Endothelial cell of umbilical vein (primary cell): Measurements from ENCODE around the gene EPS15. TPM values are rescaled to one million over a fixed set of nuclear protein-coding genes. Genes with fewer than 3 reads are reported as not detected.

Source experiments
- BruUV-seq: library from RNA; stranded (reverse); fragments of 400-500 nt; replicated peaks from 2 replicates; lab custom pipeline; 2021; lab: Mats Ljungman, UMichigan
- CTCF ChIA-PET: fragments of 300-600, 350-600 bp; sonication (Branson Sonifier 250); formaldehyde crosslinking; loops from one replicate; lab custom pipeline; 2021; ENCODE audit warnings: antibody characterized with exemption, inconsistent platforms; lab: Charles Lee
- POLR2A ChIA-PET: fragments of 300-600, 350-600 bp; sonication (Branson Sonifier 250); formaldehyde crosslinking; loops from one replicate; lab custom pipeline; 2021; ENCODE audit warnings: antibody characterized with exemption, inconsistent platforms; lab: Charles Lee
- DNase-seq: peaks from one replicate; pipeline ENCODE4 v3.0.0-alpha.2; 2011; ENCODE audit warnings: low read depth, low spot score
- FAIRE-seq: peaks from 2 replicates; lab custom pipeline; 2011; peaks lifted over from hg19 to GRCh38; lab: Jason Lieb, UNC
- H2AFZ ChIP-seq: 2 replicates; pipeline ENCODE4 v1.6.0; 2012; ENCODE audit warnings: low read depth, low read length, control low read depth, inconsistent platforms
- H3K27ac ChIP-seq: 2 replicates; pipeline ENCODE4 v1.5.1; 2011; ENCODE audit warnings: low read depth, mild to moderate bottlenecking, control low read depth, low read length, moderate library complexity; ENCODE audit not compliant: insufficient read depth
- H3K27me3 ChIP-seq, 2 experiments: 2 replicates each; pipeline versions ENCODE4 v1.6.0 to v1.6.1; 2011; ENCODE audit warnings: low read length in 2 of 2, mixed read lengths in 1 of 2; ENCODE audit not compliant: control insufficient read depth in 2 of 2, insufficient read depth in 2 of 2
- H3K36me3 ChIP-seq, 2 experiments: 2 replicates in 1 of 2; 3 replicates in 1 of 2; pipeline ENCODE4 v1.5.1; 2011; ENCODE audit warnings: low read length in 2 of 2, mild to moderate bottlenecking in 1 of 2, moderate library complexity in 1 of 2; ENCODE audit not compliant: control insufficient read depth in 2 of 2, insufficient read depth in 2 of 2; ENCODE audit errors: extremely low read depth in 1 of 2
- H3K4me1 ChIP-seq: 3 replicates; pipeline ENCODE4 v1.5.1; 2011; ENCODE audit warnings: mild to moderate bottlenecking, low read length; ENCODE audit not compliant: control insufficient read depth, insufficient read depth; ENCODE audit errors: extremely low read depth
- H3K4me2 ChIP-seq: 2 replicates; pipeline ENCODE4 v1.6.1; 2011; ENCODE audit warnings: low read length, control low read depth, mixed read lengths; ENCODE audit not compliant: insufficient read depth
- H3K4me3 ChIP-seq, 3 experiments: fragments of 200-600 bp in 1 of 3; sonication (generic), shearing (Covaris generic) in 1 of 3; replicated peaks in 1 of 3; 2 replicates each; pipeline ENCODE4 v1.5.1; 2011 to 2016; ENCODE audit warnings: control low read depth in 3 of 3, low read length in 3 of 3, mild to moderate bottlenecking in 2 of 3, inconsistent platforms in 1 of 3, low read depth in 1 of 3, moderate library complexity in 1 of 3; ENCODE audit not compliant: insufficient read depth in 1 of 3
- H3K79me2 ChIP-seq: 2 replicates; pipeline ENCODE4 v1.6.0; 2012; ENCODE audit warnings: low read length, inconsistent platforms; ENCODE audit not compliant: control insufficient read depth, insufficient read depth
- H3K9ac ChIP-seq: replicated peaks from 2 replicates; pipeline ENCODE3; 2011; ENCODE audit warnings: low read length, control low read depth; ENCODE audit not compliant: insufficient read depth; ENCODE audit errors: extremely low read depth
- H3K9me1 ChIP-seq: replicated peaks from 3 replicates; pipeline ENCODE4 v1.6.0; 2011; ENCODE audit warnings: mild to moderate bottlenecking, low read length; ENCODE audit not compliant: control insufficient read depth, insufficient read depth; ENCODE audit errors: extremely low read depth
- H3K9me3 ChIP-seq: replicated peaks from 2 replicates; pipeline ENCODE4 v1.5.1; 2012; ENCODE audit warnings: low read length, inconsistent platforms; ENCODE audit not compliant: control insufficient read depth, insufficient read depth
- H4K20me1 ChIP-seq: replicated peaks from 2 replicates; pipeline ENCODE3; 2011; ENCODE audit warnings: mild to moderate bottlenecking, low read length; ENCODE audit not compliant: control insufficient read depth, insufficient read depth; ENCODE audit errors: extremely low read depth
- EZH2 ChIP-seq: IDR thresholded peaks from 2 replicates; pipeline ENCODE4 v1.6.1; 2012; ENCODE audit warnings: borderline replicate concordance, low read depth, mild to moderate bottlenecking, moderate library complexity, low read length, inconsistent platforms; ENCODE audit not compliant: severe bottlenecking
- FOS ChIP-seq: IDR thresholded peaks from 2 replicates; pipeline ENCODE4 v1.6.1; 2011; ENCODE audit warnings: mild to moderate bottlenecking, low read length, moderate library complexity, borderline replicate concordance; ENCODE audit not compliant: insufficient read depth
- GATA2 ChIP-seq: IDR thresholded peaks from 2 replicates; pipeline ENCODE4 v1.7.0; 2011; ENCODE audit warnings: low read depth, mild to moderate bottlenecking, moderate library complexity, mixed read lengths, low read length; ENCODE audit not compliant: insufficient read length, insufficient read depth
- JUN ChIP-seq: IDR thresholded peaks from 2 replicates; pipeline ENCODE4 v1.6.1; 2011; ENCODE audit warnings: borderline replicate concordance, low read depth; ENCODE audit not compliant: insufficient read length, insufficient read depth
- MYC ChIP-seq: IDR thresholded peaks from one replicate; pipeline ENCODE4 v1.6.1; 2011; ENCODE audit warnings: mild to moderate bottlenecking, low read depth, low read length
- POLR2A ChIP-seq: IDR thresholded peaks from 2 replicates; pipeline ENCODE4 v1.6.1; 2012; ENCODE audit warnings: low read depth, mild to moderate bottlenecking, control low read depth, low read length
- POLR2AphosphoS5 ChIP-seq: IDR thresholded peaks from 2 replicates; pipeline ENCODE4 v1.6.1; 2012; ENCODE audit warnings: low read depth, mild to moderate bottlenecking, control low read depth, low read length, moderate library complexity; ENCODE audit not compliant: insufficient read depth
- dilution Hi-C: fragments of 300-500 bp; cut with MboI; formaldehyde crosslinking; loops from one replicate; pipeline ENCODE4 v1.15.0; 2019; ENCODE audit warnings: low sequenced_read_pairs; ENCODE audit not compliant: extremely low pct_ligation_motif_present
- intact Hi-C: fragments of 100-400 bp; cut with micrococcal nuclease; formaldehyde crosslinking; loops from one replicate; pipeline ENCODE4 v1.10.0; 2022
- polyA plus RNA-seq, 4 experiments: library from polyadenylated mRNA; depleted of rRNA in 3 of 4; stranded (reverse) in 3 of 4; unstranded in 1 of 4; fragments of >200 nt; gene quantifications; 2 replicates each; pipeline versions ENCODE4 v1.2.1 to v1.2.3, GENCODE V29; 2011 to 2012; ENCODE audit warnings: missing spikeins in 1 of 4
- total RNA-seq: library from RNA; stranded (reverse); gene quantifications from 2 replicates; pipeline ENCODE4 v1.2.3, GENCODE V29; 2021
- TF ChIP-seq, protein P1 (sequence below), 2 donors: IDR thresholded peaks; 1 replicate in 1 of 2; 2 replicates in 1 of 2; pipeline ENCODE4 v1.5.1; 2011; ENCODE audit warnings: low read length in 2 of 2, mild to moderate bottlenecking in 2 of 2, moderate library complexity in 2 of 2, control low read depth in 1 of 2, inconsistent platforms in 1 of 2, low read depth in 1 of 2; ENCODE audit not compliant: insufficient read depth in 1 of 2; ENCODE audit errors: extremely low read depth in 1 of 2
- TF ChIP-seq, protein P2 (sequence below): IDR thresholded peaks from 2 replicates; pipeline ENCODE4 v1.6.1; 2011; ENCODE audit not compliant: insufficient read depth, insufficient read length

Gene EPS15
- total and polyA plus RNA-seq, 2 donors (not counting 3 experiments of a cell fraction or from before 2014, with no cell fraction given): 15.4 to 44.8 TPM

DNA sequence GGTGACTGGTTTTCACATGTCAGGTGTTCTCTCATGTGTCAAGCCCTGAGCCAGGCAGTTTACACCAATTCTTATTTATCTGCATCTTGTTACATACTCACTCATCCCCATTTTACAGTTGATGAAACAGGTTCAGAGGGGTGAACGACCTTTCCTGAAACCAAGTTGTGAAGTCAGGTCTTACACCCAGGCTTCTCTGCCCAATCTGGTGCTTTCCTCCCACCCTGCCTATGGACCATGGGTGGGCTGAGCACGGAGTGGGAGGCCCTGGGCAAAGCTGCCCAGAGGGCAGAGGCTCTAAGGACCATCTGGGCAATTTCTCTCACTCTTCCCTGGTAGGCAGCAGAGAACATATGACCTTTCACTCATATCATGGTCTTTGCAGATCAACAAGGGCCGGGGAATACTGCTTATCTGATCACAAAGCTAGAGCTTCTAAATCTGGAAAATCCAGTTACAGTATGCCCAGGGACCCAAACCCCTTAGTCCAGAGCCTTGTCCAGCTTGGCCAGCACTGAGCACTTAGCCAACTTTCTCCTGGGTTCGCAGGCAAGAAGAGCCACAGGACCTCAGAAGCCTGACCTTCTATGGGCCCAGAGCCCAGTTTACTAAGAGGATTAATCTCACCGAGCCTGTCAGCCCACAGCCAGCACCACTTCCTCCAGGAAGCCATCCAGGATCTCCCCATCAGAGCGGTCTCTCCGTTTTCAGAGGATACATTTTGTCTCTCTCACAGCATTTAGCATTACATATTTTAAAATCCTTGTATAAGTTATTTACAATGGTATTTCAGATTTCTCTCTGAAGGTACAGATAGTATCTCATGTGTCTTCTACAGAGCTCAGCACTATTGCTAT lies 172.8 kb downstream of the EPS15 start:
- BruUV-seq: no TSS peak
- dilution Hi-C loops: no loop called here
- DNase-seq: no peak
- intact Hi-C loops: no loop called here
- no peak overlapping the region for H3K9ac ChIP-seq
- no peak for FAIRE-seq
- no peaks in the 10 kb centered on the region for H4K20me1 ChIP-seq
- no peak overlapping the region for H3K27ac ChIP-seq
- H3K4me2 ChIP-seq: no peak overlapping the region
- POLR2A ChIA-PET: no interaction called here
- no peak overlapping the region for H3K4me3 ChIP-seq
- no peak overlapping the region for H2AFZ ChIP-seq
- H3K79me2 ChIP-seq: no peaks in the 10 kb centered on the region
- CTCF ChIA-PET: interaction anchor here (0.7 to 0.8 kb wide), 2 partner anchors 8 to 12 kb away, joined by 3 to 4 read pairs; no protein-coding TSS in a partner anchor
- no peak for TF ChIP-seq POLR2AphosphoS5
- TF ChIP-seq MYC: no peak
- TF ChIP-seq FOS: no peak
- no peak for TF ChIP-seq POLR2A
- TF ChIP-seq, protein P1, sequence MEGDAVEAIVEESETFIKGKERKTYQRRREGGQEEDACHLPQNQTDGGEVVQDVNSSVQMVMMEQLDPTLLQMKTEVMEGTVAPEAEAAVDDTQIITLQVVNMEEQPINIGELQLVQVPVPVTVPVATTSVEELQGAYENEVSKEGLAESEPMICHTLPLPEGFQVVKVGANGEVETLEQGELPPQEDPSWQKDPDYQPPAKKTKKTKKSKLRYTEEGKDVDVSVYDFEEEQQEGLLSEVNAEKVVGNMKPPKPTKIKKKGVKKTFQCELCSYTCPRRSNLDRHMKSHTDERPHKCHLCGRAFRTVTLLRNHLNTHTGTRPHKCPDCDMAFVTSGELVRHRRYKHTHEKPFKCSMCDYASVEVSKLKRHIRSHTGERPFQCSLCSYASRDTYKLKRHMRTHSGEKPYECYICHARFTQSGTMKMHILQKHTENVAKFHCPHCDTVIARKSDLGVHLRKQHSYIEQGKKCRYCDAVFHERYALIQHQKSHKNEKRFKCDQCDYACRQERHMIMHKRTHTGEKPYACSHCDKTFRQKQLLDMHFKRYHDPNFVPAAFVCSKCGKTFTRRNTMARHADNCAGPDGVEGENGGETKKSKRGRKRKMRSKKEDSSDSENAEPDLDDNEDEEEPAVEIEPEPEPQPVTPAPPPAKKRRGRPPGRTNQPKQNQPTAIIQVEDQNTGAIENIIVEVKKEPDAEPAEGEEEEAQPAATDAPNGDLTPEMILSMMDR (IDR thresholded peaks at IDR 0.05; ENCODE audit: extremely low read depth in 1 of 2, insufficient read depth in 1 of 2, low read depth in 1 of 2, low read length in 2 of 2): no peak
- TF ChIP-seq GATA2: no peak
- TF ChIP-seq, protein P2, sequence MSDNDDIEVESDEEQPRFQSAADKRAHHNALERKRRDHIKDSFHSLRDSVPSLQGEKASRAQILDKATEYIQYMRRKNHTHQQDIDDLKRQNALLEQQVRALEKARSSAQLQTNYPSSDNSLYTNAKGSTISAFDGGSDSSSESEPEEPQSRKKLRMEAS: no peak
- no peak for TF ChIP-seq EZH2
- no peak for TF ChIP-seq JUN
- peaks cover 17 to 19% of the 10 kb centered on the region in 2 experiments for H3K27me3 ChIP-seq
- no peaks in the 10 kb centered on the region for H3K36me3 ChIP-seq
- H3K9me1 ChIP-seq: no peaks in the 10 kb centered on the region
- H3K4me1 ChIP-seq: no peaks in the 10 kb centered on the region
- H3K9me3 ChIP-seq: no peaks in the 10 kb centered on the region
